Embryonic facial prominence (tissue), 1 donor: Measurements from ENCODE around the gene SNX25.
"Not testable (repeated sequence)": the region's sequence is repeated elsewhere in the genome, so short reads cannot be mapped to it uniquely, and the experiment has no call there.

Experiments used
- DNase-seq: peaks from one replicate; pipeline ENCODE4 v3.0.0-alpha.2; 2016; ENCODE audit errors: extremely low spot score

The SNX25 gene

GRCh38 chr4:185304944-185305690, 95.7 kb downstream of the SNX25 start:
- no peak for DNase-seq

DNA sequence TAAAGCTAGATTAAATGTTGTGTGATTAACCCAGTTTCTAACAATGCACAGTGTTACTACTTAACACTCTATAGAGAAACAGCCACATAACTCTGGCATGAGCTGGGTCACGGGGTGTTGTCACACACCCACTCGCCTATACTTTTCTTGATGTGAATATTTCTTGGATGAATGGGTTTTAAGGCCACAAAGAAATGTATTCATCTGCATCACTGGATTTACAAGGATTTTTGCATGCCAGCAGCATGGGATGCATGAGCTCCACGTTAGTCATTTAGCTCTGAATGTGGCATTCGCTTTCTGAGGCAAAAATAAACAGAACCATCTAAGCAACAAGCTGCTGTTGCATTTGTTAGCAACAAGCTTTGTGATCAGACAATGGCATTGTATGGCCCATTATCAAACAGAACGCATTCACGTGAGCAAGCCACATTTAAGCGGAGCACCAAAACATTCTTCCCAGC, 96.6 kb downstream of the SNX25 start:
- DNase-seq: no peak

- DNase-seq: no peak
Measured at GRCh38 chr4:185307136-185307950, 97.9 kb downstream of the SNX25 start.

DNA sequence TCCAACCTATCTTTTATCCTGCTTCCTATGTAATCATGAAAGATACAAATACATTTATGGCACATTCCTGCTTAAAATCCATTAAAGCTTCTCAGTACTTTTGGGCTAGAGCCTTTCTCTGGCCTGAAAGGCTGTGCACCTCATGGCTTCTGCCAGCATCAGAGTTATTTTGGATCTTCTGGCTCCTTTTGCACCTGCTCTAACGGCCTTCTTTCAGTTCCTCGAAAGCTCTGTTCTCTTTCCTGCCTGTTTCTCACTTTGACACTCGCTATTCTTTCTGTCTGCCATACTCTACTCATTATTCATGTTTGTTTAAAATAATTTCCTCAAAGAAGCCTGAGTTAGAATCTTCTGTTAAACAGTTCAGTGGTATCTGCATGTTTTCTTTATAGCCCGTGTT, 100.4 kb downstream of the SNX25 start:
- no peak for DNase-seq

DNA sequence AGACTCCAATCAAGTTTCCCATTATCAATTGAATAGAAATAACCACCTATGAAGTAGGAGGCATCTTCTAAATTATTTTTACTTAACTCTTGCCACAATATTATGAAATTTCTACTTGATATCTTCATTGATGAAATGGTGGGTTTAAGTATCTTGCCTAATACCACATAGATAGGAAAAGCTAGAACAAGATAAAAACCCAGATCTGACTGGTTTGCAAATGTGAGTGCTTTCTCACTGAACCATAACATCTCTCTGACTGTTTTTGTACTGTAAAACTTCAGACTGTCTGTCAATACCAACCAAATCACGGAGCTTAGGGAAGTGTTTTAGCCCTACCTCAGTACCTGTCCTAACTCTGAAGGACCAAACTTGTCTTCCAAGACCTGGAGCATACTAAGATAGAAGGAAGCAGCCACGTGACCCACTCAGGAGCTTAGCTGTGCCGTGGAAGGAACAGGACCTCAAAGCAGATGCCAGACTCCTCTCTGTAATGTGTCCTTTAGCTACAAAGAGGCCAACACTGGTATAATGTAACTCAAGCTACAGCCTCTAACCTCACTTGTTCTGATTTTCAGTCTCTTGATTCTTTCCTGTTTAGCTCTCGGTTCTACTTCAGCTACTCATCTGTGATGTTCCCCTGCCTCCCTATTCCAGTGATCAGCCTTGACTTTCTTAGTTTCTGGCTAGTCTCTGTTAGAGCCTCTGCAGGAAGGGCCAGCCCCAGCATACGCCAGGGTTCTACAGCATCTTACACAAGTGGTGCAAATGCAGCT, 101.9 kb downstream of the SNX25 start:
- DNase-seq: no peak

DNA sequence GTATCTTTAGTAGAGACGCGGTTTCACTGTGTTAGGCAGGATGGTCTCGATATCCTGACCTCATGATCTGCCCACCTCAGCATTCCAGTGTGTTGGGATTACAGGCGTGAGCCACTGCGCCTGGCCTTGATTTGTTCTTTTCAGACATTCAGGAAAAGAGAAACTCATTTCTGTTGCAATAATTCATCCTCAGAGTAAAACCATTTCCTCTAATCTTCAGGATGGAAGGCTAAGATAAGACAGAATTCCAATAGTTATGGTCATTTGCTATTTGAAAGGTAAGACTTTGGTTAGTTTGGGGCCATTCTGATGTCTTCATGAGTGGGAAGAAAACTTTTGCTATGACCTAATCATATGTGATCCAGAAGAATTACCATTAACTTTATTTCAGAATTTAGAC, 103.3 kb downstream of the SNX25 start:
- no peak for DNase-seq

GRCh38 chr4:185317462-185317861, 108.1 kb downstream of the SNX25 start:
- not testable (repeated sequence) for DNase-seq

- DNase-seq: no peak
Measured at GRCh38 chr4:185317880-185318279, 108.5 kb downstream of the SNX25 start.

- DNase-seq: no peak
Measured at GRCh38 chr4:185318679-185319078, 109.3 kb downstream of the SNX25 start.

DNA sequence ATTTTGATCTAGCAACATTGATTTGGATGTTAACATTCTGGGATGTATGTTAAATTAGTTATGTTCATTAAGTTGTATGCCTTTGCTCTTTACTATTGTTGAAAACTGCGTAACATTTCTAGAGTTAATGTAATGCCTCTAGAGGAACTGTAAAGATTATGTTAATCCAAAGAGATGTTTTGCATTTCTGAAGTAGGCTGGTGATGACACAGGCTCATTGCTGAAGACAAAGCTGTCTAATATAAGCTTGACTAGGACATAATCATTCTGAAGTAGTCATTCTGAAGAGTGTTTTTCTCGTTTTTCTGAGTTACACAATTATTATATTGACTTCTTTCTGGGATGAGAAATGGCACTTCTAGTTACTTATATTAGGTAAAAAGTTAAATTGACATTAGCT, 113.4 kb downstream of the SNX25 start:
- no peak for DNase-seq

GRCh38 chr4:185323606-185324005, 114.2 kb downstream of the SNX25 start:
- no peak for DNase-seq

- DNase-seq: not testable (repeated sequence)
Measured at GRCh38 chr4:185324361-185324760, 115.0 kb downstream of the SNX25 start.

- not testable (repeated sequence) for DNase-seq
Measured at GRCh38 chr4:185325721-185326120, 116.3 kb downstream of the SNX25 start.

GRCh38 chr4:185328586-185328985, 119.2 kb downstream of the SNX25 start:
- DNase-seq: no peak

- DNase-seq: not testable (repeated sequence)
Measured at GRCh38 chr4:185329879-185330510, 120.6 kb downstream of the SNX25 start.

DNA sequence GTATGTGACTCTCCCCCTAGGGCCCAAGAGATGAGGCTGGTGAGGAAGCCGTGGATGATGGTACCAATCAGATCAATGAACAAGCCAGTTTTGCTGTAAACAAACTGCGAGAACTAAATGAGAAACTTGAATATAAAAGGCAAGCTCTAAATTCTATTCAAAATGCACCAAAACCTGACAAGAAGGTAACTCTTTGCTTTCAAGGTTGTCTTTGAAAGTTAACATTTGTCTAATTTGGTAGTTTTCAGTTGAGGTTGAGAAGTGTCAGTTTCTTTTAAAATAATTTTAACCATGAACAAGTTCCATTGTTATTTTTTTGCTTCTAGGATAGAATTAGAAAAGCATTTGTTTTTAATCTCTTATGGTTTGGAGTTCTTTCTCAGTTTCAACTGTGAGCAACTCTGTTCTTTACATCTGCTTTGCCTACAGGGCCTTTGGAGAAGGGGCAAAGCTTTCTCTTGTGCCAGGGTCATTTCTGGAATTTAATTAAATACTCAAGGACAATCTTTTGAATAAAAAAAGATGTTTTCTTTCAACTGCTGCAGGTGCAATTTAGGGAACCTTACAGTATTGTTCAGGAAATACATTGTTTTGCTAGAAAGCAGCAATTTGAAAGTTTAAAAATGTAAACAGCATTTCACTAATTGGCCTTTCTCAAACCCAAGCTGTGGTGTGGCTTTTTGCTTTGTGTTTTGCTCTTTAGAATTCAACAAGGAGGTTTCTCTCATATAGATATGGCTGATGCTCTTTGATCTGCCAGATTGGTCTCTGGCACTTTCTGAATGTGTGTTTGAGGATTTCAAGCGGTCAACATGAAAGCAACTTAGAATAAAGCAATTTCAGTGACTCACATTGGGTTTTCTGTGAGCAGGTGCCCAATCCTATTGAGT, 123.4 kb downstream of the SNX25 start:
- DNase-seq: no peak

DNA sequence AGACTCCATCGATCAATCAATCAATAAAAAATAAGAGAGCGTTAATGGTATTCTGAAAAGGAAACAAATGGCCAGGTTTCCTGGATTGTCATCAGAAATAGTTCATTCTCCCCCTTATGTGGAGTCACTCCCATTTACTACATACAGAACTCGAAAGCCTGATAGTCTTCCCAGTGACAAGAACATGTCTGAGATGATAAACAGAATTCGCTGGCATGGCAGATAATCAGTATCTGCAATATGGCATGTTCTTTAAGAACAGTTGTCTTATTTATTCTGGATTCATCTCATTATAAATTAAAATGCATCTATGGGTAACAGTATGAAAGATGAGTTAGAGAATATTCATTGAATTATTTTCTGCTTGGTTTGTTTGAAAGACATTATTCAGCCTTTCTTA, 124.9 kb downstream of the SNX25 start:
- DNase-seq: no peak

DNA sequence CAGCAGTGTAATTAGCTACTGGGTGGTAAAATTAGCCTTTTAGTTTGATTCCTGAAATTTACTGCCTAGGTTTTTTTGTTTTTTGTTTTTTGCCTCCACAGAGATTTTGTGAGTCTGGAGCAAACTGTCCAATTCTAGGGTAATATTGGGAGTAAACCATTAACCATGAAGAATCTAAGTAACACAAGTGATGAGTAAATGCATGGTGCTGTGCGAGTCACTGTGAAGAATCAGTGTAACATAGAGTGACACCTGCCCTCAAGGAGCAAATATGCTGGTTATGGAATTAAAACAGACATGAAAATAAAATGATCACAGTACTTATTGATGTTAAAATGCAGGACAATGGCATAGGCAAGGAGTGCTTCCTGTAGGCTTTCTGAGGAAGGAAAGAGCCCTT, 126.2 kb downstream of the SNX25 start:
- no peak for DNase-seq

DNA sequence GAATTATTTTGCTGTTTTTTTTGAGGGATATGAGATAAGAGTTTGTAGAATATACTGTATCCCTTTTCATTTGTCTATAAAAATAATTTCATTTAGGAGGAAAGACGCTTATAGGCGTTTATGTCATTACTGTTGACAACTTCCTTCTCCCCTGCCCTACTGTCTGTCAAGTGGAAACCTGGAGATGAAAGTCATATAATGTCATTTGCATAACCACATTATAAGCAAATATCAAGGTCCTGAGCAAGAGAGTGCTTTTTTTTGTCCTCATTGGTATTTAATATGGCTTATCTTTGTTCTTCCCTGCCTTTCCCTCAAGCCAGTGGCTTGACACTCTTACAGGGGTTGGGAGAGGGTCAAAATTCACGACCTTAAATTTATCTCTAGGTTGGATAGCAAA, 130.5 kb downstream of the SNX25 start:
- DNase-seq: no peak

DNA sequence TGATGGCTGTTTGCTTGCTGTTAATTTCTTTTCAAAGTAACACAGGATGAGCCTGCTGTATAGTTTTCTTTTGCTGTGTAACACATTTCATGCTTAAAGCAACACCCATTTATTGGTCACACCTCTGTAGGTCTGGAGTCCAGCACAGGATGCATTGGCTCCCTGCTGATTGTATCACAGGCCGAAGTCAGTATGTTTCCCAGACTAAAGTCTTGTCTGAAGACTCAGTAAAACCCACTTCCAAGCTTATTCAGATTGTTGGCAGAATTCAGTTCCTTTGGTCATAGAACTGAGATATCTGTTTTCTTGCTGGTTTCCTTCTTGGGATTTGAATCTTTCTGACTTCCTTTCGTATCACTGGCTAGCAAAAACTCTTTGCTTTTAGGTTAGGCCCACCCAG, 132.0 kb downstream of the SNX25 start:
- DNase-seq: no peak

DNA sequence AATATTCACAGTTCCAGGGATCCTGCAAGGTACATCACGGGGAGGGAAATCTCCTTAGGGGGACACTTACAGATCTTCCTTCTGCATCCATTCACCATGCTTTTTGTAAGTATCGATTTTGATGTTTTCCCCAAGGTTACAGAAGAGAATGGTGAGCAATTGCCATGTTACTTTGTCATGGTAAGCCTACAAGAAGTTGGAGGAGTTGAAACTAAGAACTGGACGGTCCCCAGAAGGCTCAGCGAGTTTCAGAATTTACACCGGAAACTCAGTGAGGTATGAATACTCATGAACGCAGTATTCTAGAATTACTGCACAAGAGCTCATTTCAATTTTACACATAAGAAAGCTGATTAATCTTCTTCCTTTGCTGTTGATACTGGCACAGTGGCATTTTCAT, 132.4 kb downstream of the SNX25 start:
- DNase-seq: no peak
